Measurements from ENCODE around the gene MIA. TPM values are rescaled to one million over a fixed set of nuclear protein-coding genes. Genes with fewer than 3 reads are reported as not detected.

Gene MIA
- total RNA-seq, 1 experiment from 2014 or later, result not detected

- Histone ChIP-seq H2BK5ac (ENCODE audit: insufficient read length, low read length) (no peak overlapping the region), H4K20me1 (ENCODE audit: control insufficient read depth, insufficient read depth, insufficient read length) (peaks cover 2% of the 10 kb centered on the region), H3K27ac (ENCODE audit: insufficient read length, low read depth, low read length) (no peak overlapping the region), H2AFZ (ENCODE audit: low read length) (no peak overlapping the region), H3K4ac (ENCODE audit: low read depth, low read length) (no peak overlapping the region), H3K9ac (ENCODE audit: extremely low read depth, insufficient read length, low read length) (no peak overlapping the region), H3K18ac (ENCODE audit: insufficient read length, low read depth, low read length) (no peak overlapping the region), H2BK120ac (ENCODE audit: low read depth, low read length, poor library complexity, severe bottlenecking) (no peak overlapping the region), H4K8ac (replicated peaks; ENCODE audit: insufficient read length, low read depth, low read length) (no peak overlapping the region), H2BK12ac (ENCODE audit: insufficient read length, low read depth, low read length) (no peak overlapping the region), H3K4me1 (ENCODE audit: insufficient read depth, low read length) (peaks cover 2% of the 10 kb centered on the region; the same call in 1 of the 2 replicates), H3K79me2 (ENCODE audit: insufficient read depth, low read length) (peaks cover 22% of the 10 kb centered on the region; the same call in 1 of the 2 replicates), H2AK5ac (ENCODE audit: insufficient read length, low read length) (no peak overlapping the region), H3K23ac (ENCODE audit: insufficient read length, low read depth, low read length) (no peak overlapping the region), H3K56ac (ENCODE audit: insufficient read length, low read depth, low read length) (no peak overlapping the region), H4K5ac (ENCODE audit: insufficient read length, low read depth, low read length) (no peak overlapping the region), H3T11ph (ENCODE audit: low read length) (no peak overlapping the region), H2BK15ac (ENCODE audit: low read depth, low read length) (no peak overlapping the region), H3K23me2 (ENCODE audit: insufficient read length, low read depth, low read length, poor library complexity, severe bottlenecking) (peaks cover 9% of the 10 kb centered on the region), H3K14ac (ENCODE audit: insufficient read depth, low read length) (no peak overlapping the region), H2BK20ac (ENCODE audit: low read depth, low read length, poor library complexity, severe bottlenecking) (no peak overlapping the region), H3K79me1 (ENCODE audit: insufficient read depth, low read depth, low read length, poor library complexity, severe bottlenecking) (peaks cover 4% of the 10 kb centered on the region), H4K91ac (ENCODE audit: insufficient read length, low read depth, low read length) (no peak overlapping the region), H3K27me3 (ENCODE audit: insufficient read depth, low read length) (no peaks in the 10 kb centered on the region), H3K4me2 (ENCODE audit: insufficient read depth, insufficient read length, low read length) (peak overlapping the region; percentile 59), H3K9me3 (ENCODE audit: control insufficient read depth, low read depth, low read length) (no peaks in the 10 kb centered on the region)
- Mint-ChIP-seq H3K36me3 (ENCODE audit: insufficient read depth in 1 of 3, low read depth in 3 of 3) (peaks cover 6 to 25% (median 25%) of the 10 kb centered on the region in 3 experiments; a peak in 6 of 7 replicates), H3K27me3 (ENCODE audit: low read depth) (no peaks in the 10 kb centered on the region; the same call in 1 of the 2 replicates), H3K27ac (peak overlapping the region; percentile 6 to 98 (median 97)), H3K4me1 (peaks cover 17 to 28% of the 10 kb centered on the region in 2 experiments), H3K4me3 (peak overlapping the region; percentile 93 to 96; a peak in 3 of 5 replicates), H3K9me3 (no peaks in the 10 kb centered on the region)
- WGBS (ENCODE audit: extremely low coverage, insufficient read length, low lambda C conversion rate), result no CpG with 5 or more reads among the region's 14 CpGs
- DNase-seq, result no peak
- no peak for TF ChIP-seq CTCF (conservative IDR thresholded peaks at IDR 0.05)
Observed at GRCh38 chr19:40797166-40797962, 22.0 kb downstream of the MIA start.
